Measurements from ENCODE around the gene GAPDH.

DNA sequence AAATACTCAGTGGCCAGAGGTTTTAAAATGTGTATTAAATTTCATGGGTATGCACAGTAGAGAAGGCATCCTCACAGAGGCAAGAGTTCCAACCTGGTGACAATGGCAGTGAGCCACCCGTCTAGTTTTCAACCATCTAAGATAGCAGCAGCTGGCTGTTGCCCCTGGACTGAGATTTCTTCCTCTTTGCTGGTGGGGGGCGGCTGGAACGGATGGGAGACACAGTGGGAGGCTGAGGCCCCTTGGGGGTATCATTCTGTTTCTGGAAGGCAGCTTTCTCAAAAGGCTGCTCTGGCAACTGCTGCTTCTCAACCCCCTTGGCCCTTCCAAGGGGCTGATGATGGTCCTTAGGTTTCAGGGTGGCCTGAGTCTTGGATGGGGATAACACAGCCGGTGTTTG, 22.5 kb downstream of the GAPDH start:
- TF ChIP-seq, protein P1, sequence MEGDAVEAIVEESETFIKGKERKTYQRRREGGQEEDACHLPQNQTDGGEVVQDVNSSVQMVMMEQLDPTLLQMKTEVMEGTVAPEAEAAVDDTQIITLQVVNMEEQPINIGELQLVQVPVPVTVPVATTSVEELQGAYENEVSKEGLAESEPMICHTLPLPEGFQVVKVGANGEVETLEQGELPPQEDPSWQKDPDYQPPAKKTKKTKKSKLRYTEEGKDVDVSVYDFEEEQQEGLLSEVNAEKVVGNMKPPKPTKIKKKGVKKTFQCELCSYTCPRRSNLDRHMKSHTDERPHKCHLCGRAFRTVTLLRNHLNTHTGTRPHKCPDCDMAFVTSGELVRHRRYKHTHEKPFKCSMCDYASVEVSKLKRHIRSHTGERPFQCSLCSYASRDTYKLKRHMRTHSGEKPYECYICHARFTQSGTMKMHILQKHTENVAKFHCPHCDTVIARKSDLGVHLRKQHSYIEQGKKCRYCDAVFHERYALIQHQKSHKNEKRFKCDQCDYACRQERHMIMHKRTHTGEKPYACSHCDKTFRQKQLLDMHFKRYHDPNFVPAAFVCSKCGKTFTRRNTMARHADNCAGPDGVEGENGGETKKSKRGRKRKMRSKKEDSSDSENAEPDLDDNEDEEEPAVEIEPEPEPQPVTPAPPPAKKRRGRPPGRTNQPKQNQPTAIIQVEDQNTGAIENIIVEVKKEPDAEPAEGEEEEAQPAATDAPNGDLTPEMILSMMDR (IDR thresholded peaks at IDR 0.05; ENCODE audit: low read depth, low read length) = no peak
- TF ChIP-seq POLR2A (IDR thresholded peaks at IDR 0.05; ENCODE audit: extremely low read depth, insufficient read length) (no peak), MYC (IDR thresholded peaks at IDR 0.05; ENCODE audit: low read depth, low read length) (no peak)
- TF ChIP-seq, protein P2, sequence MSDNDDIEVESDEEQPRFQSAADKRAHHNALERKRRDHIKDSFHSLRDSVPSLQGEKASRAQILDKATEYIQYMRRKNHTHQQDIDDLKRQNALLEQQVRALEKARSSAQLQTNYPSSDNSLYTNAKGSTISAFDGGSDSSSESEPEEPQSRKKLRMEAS (IDR thresholded peaks at IDR 0.05; ENCODE audit: low read depth, low read length) = no peak

Data from NB4 (cell line).